Measurements from ENCODE around the gene RAD51B.
A peak's percentile ranks its signal among the peaks of the same experiment; 100 is the strongest.

RAD51B gene

DNA sequence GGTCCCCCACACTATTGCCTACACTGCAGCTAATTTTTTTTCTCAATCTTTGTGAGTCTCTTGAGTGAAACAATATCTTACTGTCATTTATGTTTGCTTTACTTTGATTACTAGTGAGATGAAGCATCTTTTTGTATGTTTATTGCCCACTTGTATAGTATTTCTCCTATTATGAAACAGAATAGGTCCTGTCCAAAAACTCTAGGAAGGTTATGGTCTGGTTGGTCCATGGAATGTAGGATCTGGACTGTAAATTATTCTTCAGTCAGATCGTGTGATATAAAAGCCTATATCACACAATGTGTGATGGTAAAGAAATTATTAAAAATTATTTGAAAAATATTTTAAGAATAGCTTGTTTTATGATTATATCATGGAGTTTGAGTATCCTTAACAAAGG lies 538.9 kb downstream of the RAD51B start:
- Mint-ChIP-seq H3K4me1 (ENCODE audit: low read depth) (peaks cover 12% of the 10 kb centered on the region), H3K27me3 (ENCODE audit: low read depth) (no peaks in the 10 kb centered on the region), H3K36me3 (ENCODE audit: low read depth) (peaks cover 4% of the 10 kb centered on the region), H3K9me3 (no peaks in the 10 kb centered on the region), H3K4me3 (no peak overlapping the region), H3K27ac (no peak overlapping the region)

DNA sequence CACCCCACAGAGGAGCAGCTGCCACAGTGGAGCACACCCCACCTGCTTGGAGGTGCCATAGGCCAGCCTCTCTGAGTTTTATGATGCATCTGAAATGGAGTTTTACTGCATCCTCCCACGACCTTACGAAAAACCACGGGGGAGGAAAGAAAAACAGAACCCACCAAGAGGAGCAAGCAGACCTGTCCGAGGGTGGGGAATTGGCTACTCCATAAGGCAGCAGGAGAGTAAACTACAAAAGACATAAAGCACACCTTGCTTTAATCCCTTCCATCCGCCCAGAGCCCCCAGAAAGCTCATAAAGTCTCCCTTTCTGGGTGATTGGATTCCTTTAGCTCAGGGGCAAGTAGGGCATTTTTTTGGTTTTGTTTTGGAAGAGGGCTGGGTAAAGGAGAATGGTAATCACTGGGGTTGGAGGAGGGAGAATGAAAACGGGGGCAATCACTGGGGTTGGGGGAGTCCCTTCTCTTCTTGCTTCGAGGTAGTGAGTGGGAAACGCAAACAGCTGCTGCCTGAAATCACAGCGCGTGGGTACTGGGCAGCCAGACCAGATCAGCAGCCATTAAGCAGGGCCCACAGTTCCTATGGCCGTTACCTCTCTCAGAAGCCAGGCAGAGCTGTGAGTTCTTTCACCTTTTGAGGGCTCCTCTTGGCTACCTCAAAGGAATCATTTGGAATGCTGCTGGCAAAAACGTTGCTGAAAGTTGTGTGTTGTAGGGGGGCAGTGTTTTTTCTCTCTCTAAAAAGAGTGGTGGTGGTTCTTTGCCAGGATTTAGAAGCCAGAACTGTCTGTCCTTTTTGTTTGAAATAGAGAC lies 539.6 kb downstream of the RAD51B start:
- H3K27me3 Mint-ChIP-seq (ENCODE audit: low read depth) = no peaks in the 10 kb centered on the region
- H3K4me3 Mint-ChIP-seq = no peak overlapping the region
- H3K27ac Mint-ChIP-seq = peak overlapping the region; percentile 72
- H3K36me3 Mint-ChIP-seq (ENCODE audit: low read depth) = peaks cover 4% of the 10 kb centered on the region
- H3K9me3 Mint-ChIP-seq = no peaks in the 10 kb centered on the region
- peaks cover 14% of the 10 kb centered on the region for H3K4me1 Mint-ChIP-seq (ENCODE audit: low read depth)

DNA sequence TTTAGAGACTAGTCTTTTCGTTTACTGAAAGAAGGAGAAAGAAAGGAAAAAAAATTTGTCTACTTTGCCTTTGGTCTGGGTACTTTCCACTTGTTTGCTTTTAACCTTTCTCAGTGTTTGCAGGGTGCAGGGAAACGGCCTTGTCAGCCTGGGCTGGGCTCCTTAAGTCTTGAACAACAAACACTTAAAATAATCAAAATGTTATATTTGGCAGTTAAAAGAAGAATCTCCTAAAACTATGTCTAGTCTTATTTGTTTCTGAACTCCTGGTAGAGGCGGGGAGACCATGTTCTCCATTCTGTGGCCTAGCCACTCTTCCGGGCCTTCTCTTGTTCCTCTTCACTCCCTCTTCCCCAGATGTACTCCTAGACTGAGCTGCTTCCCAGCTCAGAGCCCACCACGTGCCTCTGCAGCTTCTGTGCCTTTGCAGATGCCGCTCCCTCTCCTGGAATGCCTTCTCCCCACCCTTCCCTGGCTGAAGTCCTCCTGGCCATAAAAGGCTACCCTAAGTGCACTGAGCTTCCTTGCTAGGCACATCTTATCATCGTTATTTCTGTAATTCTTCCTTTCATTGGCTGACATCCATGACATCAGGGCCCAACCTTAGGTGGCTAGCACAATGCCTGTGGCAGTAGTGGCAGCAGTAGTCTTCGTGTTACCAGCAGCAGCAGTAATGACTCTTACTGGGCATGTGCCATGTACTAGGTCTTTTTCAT lies 540.4 kb downstream of the RAD51B start:
- peaks cover 14% of the 10 kb centered on the region for H3K4me1 Mint-ChIP-seq (ENCODE audit: low read depth)

DNA sequence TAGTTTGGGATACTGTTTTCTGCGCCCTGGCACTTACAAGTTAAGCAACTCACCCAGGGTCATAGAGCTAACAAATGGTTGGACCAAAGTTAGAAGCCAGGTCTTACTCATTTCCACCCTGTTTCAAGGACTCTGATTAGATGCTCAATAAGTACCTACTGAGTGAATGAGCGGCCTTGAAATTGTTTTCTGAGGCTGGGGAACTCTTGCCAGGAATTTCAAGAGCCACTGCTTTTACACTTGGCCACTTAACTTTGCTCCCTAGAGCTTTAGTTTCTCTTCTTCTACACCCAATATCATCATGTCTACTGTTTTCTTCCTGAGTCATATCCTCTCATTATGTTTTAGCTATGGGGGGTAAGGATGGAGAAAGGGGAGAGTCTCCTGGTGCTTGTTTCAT lies 541.7 kb downstream of the RAD51B start:
- Mint-ChIP-seq H3K27ac (no peak overlapping the region), H3K27me3 (ENCODE audit: low read depth) (no peaks in the 10 kb centered on the region), H3K9me3 (no peaks in the 10 kb centered on the region), H3K4me1 (ENCODE audit: low read depth) (peaks cover 16% of the 10 kb centered on the region), H3K4me3 (no peak overlapping the region), H3K36me3 (ENCODE audit: low read depth) (peaks cover 4% of the 10 kb centered on the region)

More for the DNA sequence above, 540.4 kb downstream of the RAD51B start:
- H3K4me3 Mint-ChIP-seq = no peak overlapping the region
- no peaks in the 10 kb centered on the region for H3K27me3 Mint-ChIP-seq (ENCODE audit: low read depth)
- no peaks in the 10 kb centered on the region for H3K9me3 Mint-ChIP-seq
- H3K36me3 Mint-ChIP-seq (ENCODE audit: low read depth) = peaks cover 4% of the 10 kb centered on the region
- H3K27ac Mint-ChIP-seq = peak overlapping the region; percentile 26

DNA sequence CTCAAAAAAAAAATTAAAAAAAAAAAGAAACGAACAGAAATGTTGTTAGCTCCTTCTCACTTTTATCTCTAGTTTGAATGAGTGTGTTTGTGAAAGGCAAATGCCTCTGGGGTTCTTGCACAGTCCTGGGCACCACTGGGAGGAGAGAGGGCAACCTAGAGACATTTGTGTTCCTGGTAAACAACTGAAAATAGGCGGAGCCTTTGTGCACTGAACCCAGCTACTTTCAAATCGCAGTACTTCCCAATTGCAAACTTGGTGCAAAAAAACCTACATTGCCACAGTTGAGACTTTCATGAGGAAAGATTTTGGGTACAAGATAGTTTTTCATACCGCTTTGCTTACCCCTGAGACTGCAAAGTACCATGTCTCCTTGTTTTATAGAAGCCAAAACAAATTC lies 543.3 kb downstream of the RAD51B start:
- Mint-ChIP-seq H3K4me3 (no peak overlapping the region), H3K36me3 (ENCODE audit: low read depth) (no peaks in the 10 kb centered on the region), H3K9me3 (no peaks in the 10 kb centered on the region), H3K27ac (no peak overlapping the region), H3K27me3 (ENCODE audit: low read depth) (no peaks in the 10 kb centered on the region), H3K4me1 (ENCODE audit: low read depth) (peaks cover 18% of the 10 kb centered on the region)

DNA sequence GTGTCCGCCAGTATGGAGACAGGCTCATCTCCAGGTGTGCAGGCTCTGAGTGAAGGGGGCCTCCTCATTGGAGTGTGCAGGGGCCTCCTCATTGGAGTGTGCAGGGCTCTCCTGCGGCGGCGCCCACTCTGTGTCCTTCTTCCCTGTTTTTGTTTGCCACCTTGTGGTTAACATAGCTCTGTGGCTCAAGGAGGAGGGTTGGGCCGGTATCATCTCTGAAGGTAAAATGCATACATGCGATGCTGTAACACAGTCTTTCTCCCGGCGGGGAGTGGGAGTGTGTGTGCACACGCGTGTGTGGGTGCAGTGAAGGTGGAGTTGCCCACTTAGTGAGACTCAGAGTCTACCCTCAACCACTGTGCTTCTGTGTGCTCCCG lies 543.9 kb downstream of the RAD51B start:
- H3K9me3 Mint-ChIP-seq = no peaks in the 10 kb centered on the region
- H3K36me3 Mint-ChIP-seq (ENCODE audit: low read depth) = no peaks in the 10 kb centered on the region
- H3K27ac Mint-ChIP-seq = no peak overlapping the region
- peaks cover 22% of the 10 kb centered on the region for H3K4me1 Mint-ChIP-seq (ENCODE audit: low read depth)
- H3K4me3 Mint-ChIP-seq = no peak overlapping the region
- no peaks in the 10 kb centered on the region for H3K27me3 Mint-ChIP-seq (ENCODE audit: low read depth)

DNA sequence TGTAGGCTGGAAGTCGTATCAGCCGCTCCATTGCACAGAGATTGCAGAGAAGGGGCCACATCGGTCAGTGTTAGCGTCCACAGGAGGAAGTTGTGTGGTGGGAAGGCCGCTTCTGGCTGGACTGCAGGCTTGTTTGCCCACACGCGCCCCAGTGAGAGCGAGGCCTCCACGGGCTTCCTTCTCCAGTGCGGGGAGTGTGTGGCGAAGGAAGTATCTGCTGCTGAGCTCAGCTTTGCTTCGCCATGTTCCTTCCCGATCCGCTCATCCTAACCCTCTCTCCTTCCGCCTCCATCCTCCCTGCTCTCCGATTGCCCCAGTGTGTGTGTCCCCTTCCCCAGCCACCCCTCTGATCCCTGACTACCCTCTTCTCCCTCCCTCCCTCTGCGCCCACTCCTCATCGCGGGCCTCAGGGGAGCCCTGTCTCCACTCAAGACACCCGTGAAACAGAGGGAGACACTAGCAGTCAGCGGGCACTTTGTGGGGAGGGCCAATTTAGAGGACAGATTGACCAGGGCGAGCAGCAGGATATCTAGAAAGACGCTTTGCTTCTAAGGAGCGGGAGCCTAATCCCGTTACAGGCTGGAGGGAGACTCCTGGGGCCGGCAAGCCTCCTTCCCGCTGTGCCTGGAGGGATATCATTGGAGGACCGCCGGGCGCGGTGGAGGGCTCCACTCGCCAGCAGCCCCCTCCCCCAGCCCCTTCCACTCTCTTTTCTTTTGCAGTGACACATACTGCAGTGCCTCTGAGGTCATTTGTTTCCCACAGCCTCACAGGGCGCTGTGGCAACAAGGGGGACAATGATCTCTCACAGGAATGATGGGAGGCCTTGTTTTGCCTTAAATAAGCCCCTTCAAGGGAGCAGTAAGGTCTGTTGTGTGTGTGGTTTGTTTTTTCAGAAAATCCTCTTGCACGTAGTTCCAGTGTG lies 544.5 kb downstream of the RAD51B start:
- Mint-ChIP-seq H3K4me3 (no peak overlapping the region), H3K4me1 (ENCODE audit: low read depth) (peaks cover 29% of the 10 kb centered on the region), H3K27ac (no peak overlapping the region)

DNA sequence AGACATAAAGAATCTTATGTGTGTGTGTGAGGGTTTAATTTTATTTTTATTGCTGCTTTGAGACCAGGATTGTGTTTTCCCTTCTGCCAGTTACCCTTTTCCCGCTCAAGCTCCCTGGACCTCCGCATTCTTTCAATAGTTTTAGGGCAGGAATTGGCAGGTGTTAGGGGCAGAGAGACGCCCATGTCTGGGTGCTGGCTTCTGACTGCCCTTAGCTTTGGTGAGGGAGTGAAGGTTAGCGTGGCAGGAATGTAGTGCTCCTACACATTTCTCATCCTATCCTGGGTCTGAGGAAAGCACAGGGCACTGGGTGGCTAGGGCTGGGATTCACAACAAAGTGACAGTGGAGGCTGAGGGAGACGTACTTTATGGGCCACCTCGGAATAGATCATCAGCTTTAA lies 545.2 kb downstream of the RAD51B start:
- Mint-ChIP-seq H3K9me3 (no peaks in the 10 kb centered on the region), H3K36me3 (ENCODE audit: low read depth) (no peaks in the 10 kb centered on the region), H3K4me3 (no peak overlapping the region), H3K4me1 (ENCODE audit: low read depth) (peaks cover 30% of the 10 kb centered on the region), H3K27me3 (ENCODE audit: low read depth) (no peaks in the 10 kb centered on the region), H3K27ac (no peak overlapping the region)

More for the DNA sequence above, 544.5 kb downstream of the RAD51B start:
- H3K27me3 Mint-ChIP-seq (ENCODE audit: low read depth) = no peaks in the 10 kb centered on the region
- no peaks in the 10 kb centered on the region for H3K36me3 Mint-ChIP-seq (ENCODE audit: low read depth)
- no peaks in the 10 kb centered on the region for H3K9me3 Mint-ChIP-seq

DNA sequence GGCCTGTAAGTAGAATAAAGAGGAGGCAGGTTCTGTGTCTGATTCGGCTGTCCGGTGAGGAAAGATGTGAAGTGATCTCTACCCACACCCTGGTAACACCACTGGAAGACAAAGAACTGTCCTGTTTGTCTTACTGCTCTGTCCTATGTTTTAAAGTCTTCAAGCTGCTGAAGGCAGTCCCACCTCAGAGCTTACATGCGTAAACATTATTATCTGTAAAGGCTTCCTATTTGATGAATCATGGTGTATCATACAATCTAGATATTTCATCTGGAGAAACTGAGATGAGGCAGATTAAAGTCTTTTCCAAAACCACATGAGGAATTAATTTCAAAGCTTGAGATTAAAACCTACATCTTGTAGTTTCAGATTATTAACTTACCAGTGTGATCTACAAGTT lies 545.6 kb downstream of the RAD51B start:
- peaks cover 27% of the 10 kb centered on the region for H3K4me1 Mint-ChIP-seq (ENCODE audit: low read depth)
- no peak overlapping the region for H3K27ac Mint-ChIP-seq
- no peak overlapping the region for H3K4me3 Mint-ChIP-seq
- H3K36me3 Mint-ChIP-seq (ENCODE audit: low read depth) = no peaks in the 10 kb centered on the region
- H3K27me3 Mint-ChIP-seq (ENCODE audit: low read depth) = no peaks in the 10 kb centered on the region
- no peaks in the 10 kb centered on the region for H3K9me3 Mint-ChIP-seq

DNA sequence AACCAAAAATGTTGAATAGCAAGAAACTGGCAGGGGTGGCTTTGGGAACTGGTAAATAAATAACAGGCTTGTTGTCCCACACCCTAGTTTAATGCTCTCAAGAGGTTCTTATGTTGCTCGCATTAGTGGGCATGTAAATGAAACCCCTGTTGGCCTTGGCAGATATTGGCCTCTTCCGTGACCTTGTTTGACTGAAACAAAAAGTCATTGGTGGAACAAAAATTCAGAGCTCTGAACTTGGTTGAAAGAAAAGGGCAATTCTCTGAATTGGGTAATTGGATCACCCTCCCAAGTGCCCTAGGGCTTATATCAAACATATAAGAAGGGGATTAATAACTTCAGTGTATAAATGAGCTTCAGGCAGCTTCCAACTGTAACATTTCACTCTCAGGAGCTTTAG lies 547.1 kb downstream of the RAD51B start:
- no peaks in the 10 kb centered on the region for H3K9me3 Mint-ChIP-seq
- no peaks in the 10 kb centered on the region for H3K27me3 Mint-ChIP-seq (ENCODE audit: low read depth)
- H3K27ac Mint-ChIP-seq = no peak overlapping the region
- H3K4me3 Mint-ChIP-seq = no peak overlapping the region
- no peaks in the 10 kb centered on the region for H3K36me3 Mint-ChIP-seq (ENCODE audit: low read depth)
- peaks cover 26% of the 10 kb centered on the region for H3K4me1 Mint-ChIP-seq (ENCODE audit: low read depth)

DNA sequence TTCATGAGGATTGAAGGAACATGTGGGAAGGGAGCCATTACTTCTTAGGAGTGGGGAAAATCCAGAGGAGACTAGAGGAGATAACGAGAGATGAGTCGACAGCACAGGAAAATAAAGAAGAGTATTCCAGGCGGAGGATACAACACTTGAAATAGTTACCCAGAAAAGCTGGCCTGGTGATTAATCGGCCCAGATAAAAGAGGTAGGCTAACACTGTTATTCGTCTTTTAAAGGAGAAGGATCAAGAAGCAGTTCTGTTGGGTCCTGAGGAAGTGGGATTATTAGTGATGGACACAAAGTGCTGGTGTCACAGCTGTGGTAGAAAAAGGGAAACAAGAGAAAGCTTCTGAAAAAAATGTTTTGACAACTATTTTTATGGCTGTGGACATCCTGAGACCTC lies 548.0 kb downstream of the RAD51B start:
- Mint-ChIP-seq H3K4me3 (no peak overlapping the region), H3K27me3 (ENCODE audit: low read depth) (no peaks in the 10 kb centered on the region), H3K4me1 (ENCODE audit: low read depth) (peaks cover 26% of the 10 kb centered on the region), H3K36me3 (ENCODE audit: low read depth) (no peaks in the 10 kb centered on the region), H3K27ac (no peak overlapping the region), H3K9me3 (no peaks in the 10 kb centered on the region)

DNA sequence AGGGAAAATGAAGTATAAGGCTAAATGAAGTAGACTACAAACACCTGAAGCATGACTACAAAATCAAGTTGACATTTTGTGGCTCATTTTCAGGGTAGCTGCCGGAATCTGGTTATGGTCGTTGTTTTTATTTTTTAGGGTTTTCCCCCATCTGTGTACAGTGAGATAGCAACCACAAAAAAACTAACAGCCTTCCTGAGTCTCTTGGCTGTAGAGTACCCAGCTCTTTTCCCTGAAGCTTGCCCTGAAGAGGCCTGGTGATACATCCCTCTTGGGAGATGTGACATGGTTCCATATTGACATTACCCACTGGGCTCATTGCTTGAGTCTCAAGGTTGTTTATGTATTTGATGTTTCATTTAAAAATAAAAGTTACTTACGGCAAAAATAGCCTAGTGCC lies 549.3 kb downstream of the RAD51B start:
- Mint-ChIP-seq H3K4me1 (ENCODE audit: low read depth) (peaks cover 24% of the 10 kb centered on the region), H3K36me3 (ENCODE audit: low read depth) (no peaks in the 10 kb centered on the region), H3K27me3 (ENCODE audit: low read depth) (no peaks in the 10 kb centered on the region), H3K4me3 (peak overlapping the region; percentile 4), H3K27ac (peak overlapping the region; percentile 13), H3K9me3 (no peaks in the 10 kb centered on the region)

DNA sequence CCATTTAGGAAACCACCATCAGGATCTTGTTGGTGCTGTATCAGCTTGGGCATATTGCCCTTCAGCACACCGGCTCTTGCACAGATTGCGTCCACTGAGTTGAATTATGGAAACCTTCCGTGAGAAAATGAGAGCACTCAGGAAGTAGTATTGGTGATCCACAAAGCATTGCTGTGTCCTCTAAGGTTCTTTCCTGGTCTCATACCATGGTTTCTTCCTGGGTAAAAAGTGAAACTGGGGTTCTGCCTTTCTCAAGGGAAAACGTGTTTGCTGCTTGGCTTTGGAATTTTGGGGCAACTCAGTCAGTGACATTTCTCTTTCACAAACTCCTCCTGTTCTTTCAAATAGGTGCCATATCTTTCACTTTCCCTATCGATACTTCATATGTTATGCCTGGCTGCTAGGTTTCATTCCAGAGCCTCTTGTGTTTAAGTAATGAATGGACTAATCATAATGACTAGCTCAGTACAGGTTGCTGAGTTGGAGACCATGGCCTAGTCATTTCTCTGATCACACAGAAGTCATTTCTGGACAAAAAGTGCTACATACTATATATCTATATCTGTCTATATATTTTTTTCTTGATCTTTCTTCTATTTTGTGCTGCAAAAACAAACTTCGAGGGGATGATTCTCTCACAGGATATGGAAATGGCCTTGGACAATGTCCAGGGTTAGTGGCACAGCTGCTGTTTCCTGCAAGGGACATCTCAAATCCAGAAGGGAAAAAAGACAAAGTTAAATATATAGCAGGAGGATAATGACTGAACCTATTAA lies 549.9 kb downstream of the RAD51B start:
- Mint-ChIP-seq H3K36me3 (ENCODE audit: low read depth) (no peaks in the 10 kb centered on the region), H3K4me1 (ENCODE audit: low read depth) (peaks cover 26% of the 10 kb centered on the region), H3K27me3 (ENCODE audit: low read depth) (no peaks in the 10 kb centered on the region), H3K9me3 (no peaks in the 10 kb centered on the region), H3K27ac (no peak overlapping the region), H3K4me3 (peak overlapping the region; percentile 4)

DNA sequence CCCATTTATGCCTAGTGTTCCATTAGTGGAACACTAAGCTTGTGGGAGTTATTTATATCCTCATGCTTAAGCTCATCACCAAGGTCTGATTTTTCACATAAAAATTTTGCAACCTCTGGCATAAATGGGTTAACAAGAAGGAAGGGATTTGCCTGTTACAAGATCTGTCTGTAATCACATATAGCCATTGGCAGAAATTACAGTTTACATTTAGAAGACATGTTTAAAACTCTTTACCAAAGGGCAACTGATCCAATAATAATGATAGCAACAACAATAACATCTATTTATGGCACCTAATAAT lies 550.4 kb downstream of the RAD51B start:
- H3K27me3 Mint-ChIP-seq (ENCODE audit: low read depth) = no peaks in the 10 kb centered on the region
- H3K4me1 Mint-ChIP-seq (ENCODE audit: low read depth) = peaks cover 26% of the 10 kb centered on the region
- H3K36me3 Mint-ChIP-seq (ENCODE audit: low read depth) = no peaks in the 10 kb centered on the region
- H3K9me3 Mint-ChIP-seq = no peaks in the 10 kb centered on the region
- H3K4me3 Mint-ChIP-seq = no peak overlapping the region
- no peak overlapping the region for H3K27ac Mint-ChIP-seq

Data from T-helper 1 cell treated with Interleukin-12 subunit alpha and Interleukin-12 subunit beta and Interleukin-4 antibody, amounts not matched to agents 30 μg/mL and 1 μg/mL, for 36 hours (primary cell).